Stimulated activated CD8-positive, alpha-beta memory T cell treated with anti-CD3 and anti-CD28 coated beads, Interleukin-7, amount 100 ng/mL, for 1 hour (primary cell): ENCODE data around the gene DUSP2.
"Not testable (repeated sequence)": the region's sequence is repeated elsewhere in the genome, so short reads cannot be mapped to it uniquely, and the experiment has no call there.

Experiments
- DNase-seq, 2 donors: peaks; one replicate each; pipeline ENCODE4 v3.0.0-alpha.2; 2020; ENCODE audit warnings: low read depth in 2 of 2

DUSP2 gene

GRCh38 chr2:96147593-96148201 lies 2.5 kb upstream of the DUSP2 start:
- DNase-seq: no peak

GRCh38 chr2:96146881-96147592 lies 1.8 kb upstream of the DUSP2 start:
- DNase-seq: no peak

- DNase-seq: no peak
Measured at GRCh38 chr2:96146153-96146880, 1.1 kb upstream of the DUSP2 start.

GRCh38 chr2:96145848-96146152 lies 560 bp upstream of the DUSP2 start:
- DNase-seq: no peak

GRCh38 chr2:96144481-96145035 lies 682 bp downstream of the DUSP2 start:
- DNase-seq: no peak

GRCh38 chr2:96143848-96144480 lies 1.3 kb downstream of the DUSP2 start:
- DNase-seq: no peak

- DNase-seq: no peak
Measured at GRCh38 chr2:96143231-96143847, 1.9 kb downstream of the DUSP2 start.

GRCh38 chr2:96142217-96143113 lies 2.8 kb downstream of the DUSP2 start:
- no peak for DNase-seq

- not testable (repeated sequence) for DNase-seq
Measured at GRCh38 chr2:96141624-96141967, 3.6 kb downstream of the DUSP2 start.

GRCh38 chr2:96140941-96141623 lies 4.2 kb downstream of the DUSP2 start:
- no peak for DNase-seq

GRCh38 chr2:96139181-96139758 lies 6.0 kb downstream of the DUSP2 start:
- DNase-seq: no peak

GRCh38 chr2:96138179-96139145 lies 6.8 kb downstream of the DUSP2 start, which contains the start of gene ASTL:
Gene ASTL (minus strand): TSS chr2:96138502. CDS start chr2:96138436, 66 bp downstream.
- no peak for DNase-seq

- DNase-seq: no peak
Measured at GRCh38 chr2:96137321-96138178, 7.7 kb downstream of the DUSP2 start.

- no peak for DNase-seq
Measured at GRCh38 chr2:96136129-96136720, 9.0 kb downstream of the DUSP2 start.

GRCh38 chr2:96135621-96136020 lies 9.6 kb downstream of the DUSP2 start:
- DNase-seq: no peak

GRCh38 chr2:96135171-96135570 lies 10.1 kb downstream of the DUSP2 start:
- DNase-seq: no peak

GRCh38 chr2:96134421-96134820 lies 10.8 kb downstream of the DUSP2 start:
- DNase-seq: no peak
